Measurements from ENCODE around the gene AFAP1L2. TPM values are rescaled to one million over a fixed set of nuclear protein-coding genes. Genes with fewer than 3 reads are reported as not detected.

The AFAP1L2 gene
- total RNA-seq, 1 experiment from 2014 or later, result 2.1 TPM

GRCh38 chr10:114387784-114388183, 16.5 kb downstream of the AFAP1L2 start:
- H3K27me3 ChIP-seq (ENCODE audit: control insufficient read depth, insufficient read depth, low read length), result no peaks in the 10 kb centered on the region
- DNase-seq, result peak; percentile 72
- no peaks in the 10 kb centered on the region for H3K36me3 ChIP-seq (replicated peaks; ENCODE audit: control insufficient read depth, insufficient read depth, low read length)
- H3K4me3 ChIP-seq (ENCODE audit: insufficient read depth, low read depth, low read length), result no peak overlapping the region

GRCh38 chr10:114386452-114386851, 17.9 kb downstream of the AFAP1L2 start:
- no peaks in the 10 kb centered on the region for H3K27me3 ChIP-seq (ENCODE audit: control insufficient read depth, insufficient read depth, low read length)
- no peak overlapping the region for H3K4me3 ChIP-seq (ENCODE audit: insufficient read depth, low read depth, low read length)
- DNase-seq, result peak; percentile 72
- no peaks in the 10 kb centered on the region for H3K36me3 ChIP-seq (replicated peaks; ENCODE audit: control insufficient read depth, insufficient read depth, low read length)

GRCh38 chr10:114385557-114385956, 18.7 kb downstream of the AFAP1L2 start:
- no peaks in the 10 kb centered on the region for H3K27me3 ChIP-seq (ENCODE audit: control insufficient read depth, insufficient read depth, low read length)
- no peaks in the 10 kb centered on the region for H3K36me3 ChIP-seq (replicated peaks; ENCODE audit: control insufficient read depth, insufficient read depth, low read length)
- no peak for DNase-seq
- no peak overlapping the region for H3K4me3 ChIP-seq (ENCODE audit: insufficient read depth, low read depth, low read length)

- Histone ChIP-seq H3K27me3 (ENCODE audit: control insufficient read depth, insufficient read depth, low read length) (no peaks in the 10 kb centered on the region), H3K36me3 (replicated peaks; ENCODE audit: control insufficient read depth, insufficient read depth, low read length) (no peaks in the 10 kb centered on the region), H3K4me3 (ENCODE audit: insufficient read depth, low read depth, low read length) (no peak overlapping the region)
Measured at GRCh38 chr10:114384601-114385000, 19.7 kb downstream of the AFAP1L2 start.

GRCh38 chr10:114384181-114384580, 20.1 kb downstream of the AFAP1L2 start:
- H3K27me3 ChIP-seq (ENCODE audit: control insufficient read depth, insufficient read depth, low read length), result no peaks in the 10 kb centered on the region
- H3K36me3 ChIP-seq (replicated peaks; ENCODE audit: control insufficient read depth, insufficient read depth, low read length), result no peaks in the 10 kb centered on the region
- no peak for DNase-seq
- no peak overlapping the region for H3K4me3 ChIP-seq (ENCODE audit: insufficient read depth, low read depth, low read length)

More at GRCh38 chr10:114384601-114385000, 19.7 kb downstream of the AFAP1L2 start:
- DNase-seq, result no peak

GRCh38 chr10:114380797-114381196, 23.5 kb downstream of the AFAP1L2 start:
- no peaks in the 10 kb centered on the region for H3K27me3 ChIP-seq (ENCODE audit: control insufficient read depth, insufficient read depth, low read length)
- no peak overlapping the region for H3K4me3 ChIP-seq (ENCODE audit: insufficient read depth, low read depth, low read length)
- no peak for DNase-seq
- no peaks in the 10 kb centered on the region for H3K36me3 ChIP-seq (replicated peaks; ENCODE audit: control insufficient read depth, insufficient read depth, low read length)

- no peak overlapping the region for H3K4me3 ChIP-seq (ENCODE audit: insufficient read depth, low read depth, low read length)
- DNase-seq, result no peak
- H3K27me3 ChIP-seq (ENCODE audit: control insufficient read depth, insufficient read depth, low read length), result no peaks in the 10 kb centered on the region
- H3K36me3 ChIP-seq (replicated peaks; ENCODE audit: control insufficient read depth, insufficient read depth, low read length), result no peaks in the 10 kb centered on the region
Measured at GRCh38 chr10:114380060-114380459, 24.2 kb downstream of the AFAP1L2 start.

GRCh38 chr10:114379631-114380041, 24.7 kb downstream of the AFAP1L2 start:
- Histone ChIP-seq H3K4me3 (ENCODE audit: insufficient read depth, low read depth, low read length) (no peak overlapping the region), H3K27me3 (ENCODE audit: control insufficient read depth, insufficient read depth, low read length) (no peaks in the 10 kb centered on the region), H3K36me3 (replicated peaks; ENCODE audit: control insufficient read depth, insufficient read depth, low read length) (no peaks in the 10 kb centered on the region)
- no peak for DNase-seq

- H3K27me3 ChIP-seq (ENCODE audit: control insufficient read depth, insufficient read depth, low read length), result no peaks in the 10 kb centered on the region
- no peak for DNase-seq
- no peak overlapping the region for H3K4me3 ChIP-seq (ENCODE audit: insufficient read depth, low read depth, low read length)
- H3K36me3 ChIP-seq (replicated peaks; ENCODE audit: control insufficient read depth, insufficient read depth, low read length), result no peaks in the 10 kb centered on the region
Measured at GRCh38 chr10:114376523-114376922, 27.8 kb downstream of the AFAP1L2 start.

- H3K27me3 ChIP-seq (ENCODE audit: control insufficient read depth, insufficient read depth, low read length), result no peaks in the 10 kb centered on the region
- no peaks in the 10 kb centered on the region for H3K36me3 ChIP-seq (replicated peaks; ENCODE audit: control insufficient read depth, insufficient read depth, low read length)
- H3K4me3 ChIP-seq (ENCODE audit: insufficient read depth, low read depth, low read length), result no peak overlapping the region
- no peak for DNase-seq
Measured at GRCh38 chr10:114375047-114375446, 29.3 kb downstream of the AFAP1L2 start.

GRCh38 chr10:114374053-114374791, 30.1 kb downstream of the AFAP1L2 start:
- Histone ChIP-seq H3K4me3 (ENCODE audit: insufficient read depth, low read depth, low read length) (no peak overlapping the region), H3K27me3 (ENCODE audit: control insufficient read depth, insufficient read depth, low read length) (no peaks in the 10 kb centered on the region), H3K36me3 (replicated peaks; ENCODE audit: control insufficient read depth, insufficient read depth, low read length) (no peaks in the 10 kb centered on the region)
- DNase-seq, result no peak

- DNase-seq, result no peak
- no peaks in the 10 kb centered on the region for H3K27me3 ChIP-seq (ENCODE audit: control insufficient read depth, insufficient read depth, low read length)
Measured at GRCh38 chr10:114373631-114374030, 30.7 kb downstream of the AFAP1L2 start.

GRCh38 chr10:114372995-114373394, 31.3 kb downstream of the AFAP1L2 start:
- H3K4me3 ChIP-seq (ENCODE audit: insufficient read depth, low read depth, low read length), result no peak overlapping the region
- no peak for DNase-seq
- H3K36me3 ChIP-seq (replicated peaks; ENCODE audit: control insufficient read depth, insufficient read depth, low read length), result no peaks in the 10 kb centered on the region
- no peaks in the 10 kb centered on the region for H3K27me3 ChIP-seq (ENCODE audit: control insufficient read depth, insufficient read depth, low read length)

More at GRCh38 chr10:114373631-114374030, 30.7 kb downstream of the AFAP1L2 start:
- Histone ChIP-seq H3K4me3 (ENCODE audit: insufficient read depth, low read depth, low read length) (no peak overlapping the region), H3K36me3 (replicated peaks; ENCODE audit: control insufficient read depth, insufficient read depth, low read length) (no peaks in the 10 kb centered on the region)

- H3K27me3 ChIP-seq (ENCODE audit: control insufficient read depth, insufficient read depth, low read length), result no peaks in the 10 kb centered on the region
- DNase-seq, result no peak
- no peaks in the 10 kb centered on the region for H3K36me3 ChIP-seq (replicated peaks; ENCODE audit: control insufficient read depth, insufficient read depth, low read length)
- H3K4me3 ChIP-seq (ENCODE audit: insufficient read depth, low read depth, low read length), result no peak overlapping the region
Measured at GRCh38 chr10:114372179-114372578, 32.1 kb downstream of the AFAP1L2 start.

GRCh38 chr10:114370966-114371365, 33.3 kb downstream of the AFAP1L2 start:
- no peak for DNase-seq
- Histone ChIP-seq H3K27me3 (ENCODE audit: control insufficient read depth, insufficient read depth, low read length) (no peaks in the 10 kb centered on the region), H3K36me3 (replicated peaks; ENCODE audit: control insufficient read depth, insufficient read depth, low read length) (no peaks in the 10 kb centered on the region), H3K4me3 (ENCODE audit: insufficient read depth, low read depth, low read length) (no peak overlapping the region)

Data from H7 (cell line).